ENCODE data around the gene HOXC12. TPM values are rescaled to one million over a fixed set of nuclear protein-coding genes. Genes with fewer than 3 reads are reported as not detected.

The HOXC12 gene
- total and polyA plus RNA-seq, 4 donors, result not detected

- H3K4me3 ChIP-seq (ENCODE audit: low read depth in 1 of 3, low read length in 3 of 3), result no peak overlapping the region
- no peak for DNase-seq (ENCODE audit: low spot score)
- H3K4me1 ChIP-seq (ENCODE audit: control insufficient read depth in 4 of 4, insufficient read depth in 4 of 4, low read length in 3 of 4), result peaks cover 6 to 15% (median 10%) of the 10 kb centered on the region in 4 donors
- TF ChIP-seq EGR1 (IDR thresholded peaks at IDR 0.05; ENCODE audit: low read depth in 2 of 2), result no peak
- no peak overlapping the region for H3K9ac ChIP-seq (ENCODE audit: low read depth in 1 of 2, low read length in 2 of 2)
- 13% methylated on average over 19 of the region's 19 CpGs for WGBS
- no peak overlapping the region for H3K27ac ChIP-seq (ENCODE audit: low read depth in 1 of 2, low read length in 2 of 2)
- peaks cover 6 to 53% (median 11%) of the 10 kb centered on the region in 4 donors for H3K27me3 ChIP-seq (ENCODE audit: control insufficient read depth in 4 of 4, insufficient read depth in 4 of 4, low read length in 3 of 4)
- H3K9me3 ChIP-seq (ENCODE audit: control insufficient read depth in 4 of 4, low read length in 3 of 4), result no peaks in the 10 kb centered on the region
- no peaks in the 10 kb centered on the region for H3K36me3 ChIP-seq (ENCODE audit: control insufficient read depth in 4 of 4, insufficient read depth in 3 of 4, low read depth in 1 of 4, low read length in 3 of 4)
These were observed 47.7 kb downstream of the HOXC12 start for GRCh38 chr12:54002278-54002914.

GRCh38 chr12:54002915-54003389 is 48.2 kb downstream of the HOXC12 start:
- Histone ChIP-seq H3K27me3 (ENCODE audit: control insufficient read depth in 4 of 4, insufficient read depth in 4 of 4, low read length in 3 of 4) (peaks cover 7 to 53% (median 11%) of the 10 kb centered on the region in 4 donors), H3K9me3 (ENCODE audit: control insufficient read depth in 4 of 4, low read length in 3 of 4) (no peaks in the 10 kb centered on the region), H3K4me1 (ENCODE audit: control insufficient read depth in 4 of 4, insufficient read depth in 4 of 4, low read length in 3 of 4) (peaks cover 6 to 15% (median 10%) of the 10 kb centered on the region in 4 donors), H3K27ac (ENCODE audit: low read depth in 1 of 2, low read length in 2 of 2) (no peak overlapping the region), H3K36me3 (ENCODE audit: control insufficient read depth in 4 of 4, insufficient read depth in 3 of 4, low read depth in 1 of 4, low read length in 3 of 4) (no peaks in the 10 kb centered on the region), H3K9ac (ENCODE audit: low read depth in 1 of 2, low read length in 2 of 2) (no peak overlapping the region), H3K4me3 (ENCODE audit: low read depth in 1 of 3, low read length in 3 of 3) (no peak overlapping the region)
- WGBS, result 22% methylated on average over 19 of the region's 19 CpGs
- no peak for TF ChIP-seq ATF3 (IDR thresholded peaks at IDR 0.05)
- no peak for TF ChIP-seq ZBTB33 (IDR thresholded peaks at IDR 0.05)
- TF ChIP-seq FOXA2 (IDR thresholded peaks at IDR 0.05), result no peak
- TF ChIP-seq GABPA (IDR thresholded peaks at IDR 0.05 in 1 of 2, conservative IDR thresholded peaks at IDR 0.05 in 1 of 2), result no peak
- TF ChIP-seq FOXA1 (IDR thresholded peaks at IDR 0.05), result no peak
- TF ChIP-seq RAD21 (IDR thresholded peaks at IDR 0.05), result no peak
- TF ChIP-seq RXRA (IDR thresholded peaks at IDR 0.05), result no peak
- TF ChIP-seq HNF4A (conservative IDR thresholded peaks at IDR 0.05), result no peak
- no peak for TF ChIP-seq YY1 (IDR thresholded peaks at IDR 0.05)
- no peak for TF ChIP-seq HNF4G (IDR thresholded peaks at IDR 0.05)
- no peak for TF ChIP-seq CTCF (IDR thresholded peaks at IDR 0.05; ENCODE audit: low read depth, low read length, missing input control)
- TF ChIP-seq JUND (IDR thresholded peaks at IDR 0.05), result no peak
- TF ChIP-seq REST (IDR thresholded peaks at IDR 0.05), result no peak
- no peak for TF ChIP-seq TAF1 (conservative IDR thresholded peaks at IDR 0.05)
- TF ChIP-seq EGR1 (IDR thresholded peaks at IDR 0.05; ENCODE audit: low read depth in 2 of 2), result no peak
- no peak for TF ChIP-seq NR2F2 (IDR thresholded peaks at IDR 0.05)
- no peak for TF ChIP-seq SP1 (IDR thresholded peaks at IDR 0.05)
- TF ChIP-seq MAX (IDR thresholded peaks at IDR 0.05), result no peak
- DNase-seq (ENCODE audit: low spot score), result no peak

All from liver (tissue), 9 donors.